Measurements from ENCODE around the gene CCDC134. TPM values are rescaled to one million over a fixed set of nuclear protein-coding genes. Genes with fewer than 3 reads are reported as not detected.

CCDC134 gene
- total RNA-seq, 2 experiments from 2014 or later = 14.7 to 15.2 TPM

- DNase-seq (peak; percentile 45), ATAC-seq (peak; percentile 94)
- peaks cover 49% of the 10 kb centered on the region for H3K36me3 Mint-ChIP-seq (ENCODE audit: low read depth)
- intact Hi-C loops (cut with DNase I, micrococcal nuclease) = loop anchor here (1.0 kb wide), 6 partner anchors 9 to 97 kb away; partner anchors contain the start of gene SREBF2 (in 1 of the 2)
- no peaks in the 10 kb centered on the region for H3K27me3 Mint-ChIP-seq
- H3K4me1 Mint-ChIP-seq = peaks cover 85% of the 10 kb centered on the region
- ChIA-PET POLR2A (interaction anchor here (0.6 to 3.2 kb wide), 14 partner anchors 10 to 771 kb away, joined by 3 to 24 read pairs (median 5); partner anchors contain the start of gene SREBF2), CTCF (interaction anchor here (0.6 to 3.0 kb wide), 15 partner anchors 10 to 374 kb away, joined by 3 to 15 read pairs (median 5); partner anchors contain the start of gene SREBF2)
- peak overlapping the region; percentile 18 for H3K4me3 Mint-ChIP-seq
- H3K27ac Mint-ChIP-seq = peak overlapping the region; percentile 84
- H3K9me3 Mint-ChIP-seq (ENCODE audit: low read depth) = no peaks in the 10 kb centered on the region
Observed at GRCh38 chr22:41842996-41843970, 42.8 kb downstream of the CCDC134 start.

- Mint-ChIP-seq H3K4me3 (no peak overlapping the region), H3K27ac (peak overlapping the region; percentile 81), H3K27me3 (no peaks in the 10 kb centered on the region), H3K4me1 (peaks cover 85% of the 10 kb centered on the region), H3K9me3 (ENCODE audit: low read depth) (no peaks in the 10 kb centered on the region), H3K36me3 (ENCODE audit: low read depth) (peaks cover 46% of the 10 kb centered on the region)
- intact Hi-C loops (cut with DNase I, micrococcal nuclease) = no loop called here
- CTCF ChIA-PET = interaction anchor here (0.6 to 2.3 kb wide), 6 partner anchors 12 to 373 kb away, joined by 3 to 13 read pairs (median 6); no protein-coding TSS in a partner anchor
- no peak for DNase-seq
- POLR2A ChIA-PET = interaction anchor here (0.7 to 3.2 kb wide), 4 partner anchors 12 to 66 kb away, joined by 3 to 24 read pairs (median 8); partner anchors contain the start of gene SREBF2
- no peak for ATAC-seq
Observed at GRCh38 chr22:41844036-41844435, 43.6 kb downstream of the CCDC134 start.

- DNase-seq = no peak
- ChIA-PET POLR2A (interaction anchor here (0.7 to 3.2 kb wide), 3 partner anchors 13 to 66 kb away, joined by 3 to 24 read pairs (median 3); no protein-coding TSS in a partner anchor), CTCF (interaction anchor here (1.1 to 2.3 kb wide), 4 partner anchors 13 to 147 kb away, joined by 3 to 8 read pairs (median 6); no protein-coding TSS in a partner anchor)
- intact Hi-C loops (cut with DNase I, micrococcal nuclease) = no loop called here
- Mint-ChIP-seq H3K4me1 (peaks cover 84% of the 10 kb centered on the region), H3K9me3 (ENCODE audit: low read depth) (no peaks in the 10 kb centered on the region), H3K36me3 (ENCODE audit: low read depth) (peaks cover 46% of the 10 kb centered on the region), H3K4me3 (no peak overlapping the region), H3K27me3 (no peaks in the 10 kb centered on the region), H3K27ac (peak overlapping the region; percentile 81)
- no peak for ATAC-seq
Observed at GRCh38 chr22:41844513-41844912, 44.0 kb downstream of the CCDC134 start.

- Mint-ChIP-seq H3K4me3 (no peak overlapping the region), H3K27ac (peak overlapping the region; percentile 42), H3K27me3 (no peaks in the 10 kb centered on the region), H3K9me3 (ENCODE audit: low read depth) (no peaks in the 10 kb centered on the region), H3K4me1 (peaks cover 85% of the 10 kb centered on the region), H3K36me3 (ENCODE audit: low read depth) (peaks cover 44% of the 10 kb centered on the region)
- DNase-seq = no peak
- ChIA-PET CTCF (interaction anchor here (0.6 to 2.3 kb wide), 6 partner anchors 10 to 1878 kb away, joined by 3 to 8 read pairs (median 3); no protein-coding TSS in a partner anchor), POLR2A (interaction anchor here (0.8 to 1.3 kb wide), 2 partner anchors 12 to 17 kb away, joined by 3 read pairs; no protein-coding TSS in a partner anchor)
- intact Hi-C loops (cut with DNase I, micrococcal nuclease) = no loop called here
- ATAC-seq = no peak
Observed at GRCh38 chr22:41845380-41846267, 45.1 kb downstream of the CCDC134 start.

GRCh38 chr22:41846268-41846987 is 45.9 kb downstream of the CCDC134 start:
- Mint-ChIP-seq H3K27ac (peak overlapping the region; percentile 0), H3K36me3 (ENCODE audit: low read depth) (peaks cover 39% of the 10 kb centered on the region), H3K9me3 (ENCODE audit: low read depth) (no peaks in the 10 kb centered on the region), H3K27me3 (no peaks in the 10 kb centered on the region), H3K4me1 (peaks cover 80% of the 10 kb centered on the region), H3K4me3 (no peak overlapping the region)
- POLR2A ChIA-PET = interaction anchor here (0.8 kb wide), 2 partner anchors 11 to 17 kb away, joined by 3 read pairs; no protein-coding TSS in a partner anchor
- CTCF ChIA-PET = interaction anchor here (0.6 to 1.7 kb wide), 6 partner anchors 9 to 1879 kb away, joined by 3 to 6 read pairs (median 3); partner anchors contain the start of gene SMDT1
- intact Hi-C loops (cut with DNase I, micrococcal nuclease) = no loop called here
- ATAC-seq = no peak
- no peak for DNase-seq

- Mint-ChIP-seq H3K4me3 (no peak overlapping the region), H3K36me3 (ENCODE audit: low read depth) (peaks cover 39% of the 10 kb centered on the region), H3K27me3 (no peaks in the 10 kb centered on the region), H3K27ac (no peak overlapping the region), H3K4me1 (peaks cover 75% of the 10 kb centered on the region), H3K9me3 (ENCODE audit: low read depth) (no peaks in the 10 kb centered on the region)
- intact Hi-C loops (cut with DNase I, micrococcal nuclease) = no loop called here
- ATAC-seq (no peak), DNase-seq (no peak)
- POLR2A ChIA-PET = no interaction called here
- CTCF ChIA-PET = interaction anchor here (0.7 to 1.7 kb wide), 4 partner anchors 9 to 150 kb away, joined by 3 to 6 read pairs (median 4); no protein-coding TSS in a partner anchor
Observed at GRCh38 chr22:41847300-41847699, 46.8 kb downstream of the CCDC134 start.

- no peak overlapping the region for H3K4me3 Mint-ChIP-seq
Observed at GRCh38 chr22:41848468-41848867, 48.0 kb downstream of the CCDC134 start.

GRCh38 chr22:41856469-41856868 is 56.0 kb downstream of the CCDC134 start:
- Mint-ChIP-seq H3K36me3 (ENCODE audit: low read depth) (peaks cover 34% of the 10 kb centered on the region), H3K4me3 (no peak overlapping the region), H3K27me3 (no peaks in the 10 kb centered on the region), H3K9me3 (ENCODE audit: low read depth) (no peaks in the 10 kb centered on the region), H3K4me1 (peaks cover 73% of the 10 kb centered on the region), H3K27ac (peak overlapping the region; percentile 91)
- POLR2A ChIA-PET = interaction anchor here (0.6 to 1.8 kb wide), 5 partner anchors 10 to 22 kb away, joined by 3 to 13 read pairs (median 5); no protein-coding TSS in a partner anchor
- DNase-seq (no peak), ATAC-seq (no peak)
- CTCF ChIA-PET = interaction anchor here (0.6 to 3.6 kb wide), 10 partner anchors 9 to 159 kb away, joined by 3 to 18 read pairs (median 12); partner anchors contain the start of gene SREBF2
- intact Hi-C loops (cut with DNase I, micrococcal nuclease) = loop anchor here (2.0 to 5.0 kb wide), 3 partner anchors 16 to 159 kb away; partner anchors contain the start of gene MEI1 (in 1 of the 2)

More at GRCh38 chr22:41848468-41848867, 48.0 kb downstream of the CCDC134 start:
- ChIA-PET CTCF (interaction anchor here (1.1 kb wide), 1 partner anchor 9 kb away, joined by 3 read pairs; no protein-coding TSS in a partner anchor), POLR2A (no interaction called here)
- ATAC-seq = no peak
- Mint-ChIP-seq H3K27me3 (no peaks in the 10 kb centered on the region), H3K36me3 (ENCODE audit: low read depth) (peaks cover 41% of the 10 kb centered on the region), H3K9me3 (ENCODE audit: low read depth) (no peaks in the 10 kb centered on the region), H3K4me1 (peaks cover 72% of the 10 kb centered on the region), H3K27ac (no peak overlapping the region)
- intact Hi-C loops (cut with DNase I, micrococcal nuclease) = no loop called here
- no peak for DNase-seq

GRCh38 chr22:41857155-41857859 is 56.8 kb downstream of the CCDC134 start:
- H3K4me1 Mint-ChIP-seq = peaks cover 76% of the 10 kb centered on the region

More at GRCh38 chr22:41857155-41857859, 56.8 kb downstream of the CCDC134 start:
- H3K36me3 Mint-ChIP-seq (ENCODE audit: low read depth) = peaks cover 31% of the 10 kb centered on the region
- peak overlapping the region; percentile 95 for H3K27ac Mint-ChIP-seq
- DNase-seq (peak; percentile 89), ATAC-seq (peak; percentile 71)
- CTCF ChIA-PET = interaction anchor here (0.6 to 4.0 kb wide), 21 partner anchors 8 to 160 kb away, joined by 3 to 20 read pairs (median 4); partner anchors contain the start of genes CENPM and SREBF2
- no peak overlapping the region for H3K4me3 Mint-ChIP-seq
- H3K27me3 Mint-ChIP-seq = no peaks in the 10 kb centered on the region
- POLR2A ChIA-PET = interaction anchor here (0.6 to 1.8 kb wide), 10 partner anchors 11 to 758 kb away, joined by 3 to 13 read pairs (median 4); partner anchors contain the start of gene SREBF2
- no peaks in the 10 kb centered on the region for H3K9me3 Mint-ChIP-seq (ENCODE audit: low read depth)
- intact Hi-C loops (cut with DNase I, micrococcal nuclease) = loop anchor here (1.0 to 5.0 kb wide), 7 partner anchors 14 to 160 kb away; partner anchors contain the start of genes CCDC134 (in 1 of the 2), MEI1 (in 1 of the 2) and SREBF2 (in 1 of the 2)

Measured in activated CD4-positive, alpha-beta T cell treated with anti-CD3 and anti-CD28 coated beads for 36 hours (primary cell).